HepG2 (cell line): ENCODE results near the gene LHX3. TPM values are rescaled to one million over a fixed set of nuclear protein-coding genes. Genes with fewer than 3 reads are reported as not detected.

Experiments
- AFF4 ChIP-seq: sonication (generic); formaldehyde crosslinking; IDR thresholded peaks from 2 replicates; pipeline ENCODE4 v1.4.0; 2020; ENCODE audit warnings: missing genetic modification reagents
- CERS6 ChIP-seq: sonication (generic); formaldehyde crosslinking; IDR thresholded peaks from 2 replicates; pipeline ENCODE4 v1.5.0; 2020; ENCODE audit warnings: missing genetic modification reagents
- CREB3 ChIP-seq: sonication (generic); formaldehyde crosslinking; IDR thresholded peaks from 2 replicates; pipeline ENCODE4 v1.5.0; 2020; ENCODE audit warnings: missing genetic modification reagents
- ELF3 ChIP-seq: IDR thresholded peaks from 2 replicates; pipeline ENCODE4 v1.6.1; 2016; ENCODE audit warnings: missing genetic modification reagents, missing compliant biosample characterization
- HOXA9 ChIP-seq: sonication (generic); formaldehyde crosslinking; IDR thresholded peaks from 2 replicates; pipeline ENCODE4 v1.8.1; 2022; ENCODE audit warnings: missing genetic modification reagents, mild to moderate bottlenecking, moderate library complexity, borderline replicate concordance
- KDM5B ChIP-seq: sonication (generic); formaldehyde crosslinking; IDR thresholded peaks from 2 replicates; pipeline ENCODE4 v1.4.0; 2020; ENCODE audit warnings: missing genetic modification reagents, mild to moderate bottlenecking, borderline replicate concordance
- KLF13 ChIP-seq: sonication (generic); formaldehyde crosslinking; IDR thresholded peaks from 2 replicates; pipeline ENCODE4 v1.4.0; 2020; ENCODE audit warnings: mild to moderate bottlenecking, missing genetic modification reagents
- NFAT5 ChIP-seq: sonication (generic); formaldehyde crosslinking; IDR thresholded peaks from 2 replicates; pipeline ENCODE4 v1.4.0; 2020; ENCODE audit warnings: missing genetic modification reagents
- SMAD1 ChIP-seq: sonication (generic); formaldehyde crosslinking; IDR thresholded peaks from 2 replicates; pipeline ENCODE4 v1.4.0; 2020; ENCODE audit warnings: missing genetic modification reagents, low read depth, mild to moderate bottlenecking, borderline replicate concordance
- SNAPC2 ChIP-seq: sonication (generic); formaldehyde crosslinking; IDR thresholded peaks from 2 replicates; pipeline ENCODE4 v1.8.1; 2022; ENCODE audit warnings: mild to moderate bottlenecking, missing genetic modification reagents
- TRIM24 ChIP-seq: sonication (generic); formaldehyde crosslinking; IDR thresholded peaks from 2 replicates; pipeline ENCODE4 v1.8.0; 2022; ENCODE audit warnings: mild to moderate bottlenecking, missing genetic modification reagents
- ZKSCAN5 ChIP-seq: sonication (generic); formaldehyde crosslinking; IDR thresholded peaks from 2 replicates; pipeline ENCODE4 v1.5.1; 2020; ENCODE audit warnings: mild to moderate bottlenecking, missing genetic modification reagents
- ZNF276 ChIP-seq: sonication (generic); formaldehyde crosslinking; IDR thresholded peaks from 2 replicates; pipeline ENCODE4 v1.4.0; 2020; ENCODE audit warnings: mild to moderate bottlenecking, low read depth, missing genetic modification reagents
- ZNF691 ChIP-seq: sonication (generic); formaldehyde crosslinking; IDR thresholded peaks from 2 replicates; pipeline ENCODE4 v1.4.0; 2020; ENCODE audit warnings: missing genetic modification reagents, low read depth, mild to moderate bottlenecking, borderline replicate concordance
- polyA plus RNA-seq, 8 experiments: library from polyadenylated mRNA; depleted of rRNA in 3 of 8; stranded (reverse) in 7 of 8; unstranded in 1 of 8; fragments of >200 nt; fragmentation: Illumina TruSeq in 4 of 8; extraction: Trizol in 4 of 8; gene quantifications; 2 replicates each; pipeline versions ENCODE4 v1.2.1 to v1.2.3, GENCODE V29; 2011 to 2016; ENCODE audit warnings: low read depth in 4 of 8, missing spikeins in 1 of 8, mixed read lengths in 1 of 8; ENCODE audit not compliant: insufficient read depth in 1 of 8
- total RNA-seq, 5 experiments: library from RNA; depleted of rRNA; stranded (reverse); fragments of >200 nt; fragmentation: Illumina TruSeq; extraction: Trizol; gene quantifications; 2 replicates each; pipeline ENCODE4 v1.2.3, GENCODE V29; 2016; ENCODE audit warnings: low read depth in 1 of 5

Gene LHX3
- total and polyA plus RNA-seq, 2 of the 13 experiments (the other 11 are each of a cell fraction or from before 2014, with no cell fraction given): not detected

GRCh38 chr9:136171009-136171800 is 33.7 kb downstream of the LHX3 start (continued):
- TF ChIP-seq CREB3 (CRISPR knock-in tag) (no peak), SMAD1 (CRISPR knock-in tag) (no peak), AFF4 (CRISPR knock-in tag) (no peak), KDM5B (CRISPR knock-in tag) (no peak), ZNF276 (CRISPR knock-in tag) (0 out of 2 replicates have a peak, but pooled peaks have one; percentile 33), SNAPC2 (no peak), TRIM24 (CRISPR knock-in tag) (no peak), ELF3 (CRISPR knock-in tag) (no peak), ZNF691 (CRISPR knock-in tag) (no peak), ZKSCAN5 (no peak), CERS6 (CRISPR knock-in tag) (no peak), NFAT5 (CRISPR knock-in tag) (no peak), HOXA9 (no peak), KLF13 (CRISPR knock-in tag) (no peak)
